ENCODE results near the gene AMBRA1.

- TF ChIP-seq EP300 (IDR thresholded peaks at IDR 0.05) (no peak), CTCF (IDR thresholded peaks at IDR 0.05) (no peak), POLR2AphosphoS5 (IDR thresholded peaks at IDR 0.05) (no peak)
Observed at GRCh38 chr11:46570790-46571398, 22.9 kb downstream of the AMBRA1 start.
